ENCODE results near the gene SPDYE2.
"Not testable (repeated sequence)": the region's sequence is repeated elsewhere in the genome, so short reads cannot be mapped to it uniquely, and the experiment has no call there.

DNA sequence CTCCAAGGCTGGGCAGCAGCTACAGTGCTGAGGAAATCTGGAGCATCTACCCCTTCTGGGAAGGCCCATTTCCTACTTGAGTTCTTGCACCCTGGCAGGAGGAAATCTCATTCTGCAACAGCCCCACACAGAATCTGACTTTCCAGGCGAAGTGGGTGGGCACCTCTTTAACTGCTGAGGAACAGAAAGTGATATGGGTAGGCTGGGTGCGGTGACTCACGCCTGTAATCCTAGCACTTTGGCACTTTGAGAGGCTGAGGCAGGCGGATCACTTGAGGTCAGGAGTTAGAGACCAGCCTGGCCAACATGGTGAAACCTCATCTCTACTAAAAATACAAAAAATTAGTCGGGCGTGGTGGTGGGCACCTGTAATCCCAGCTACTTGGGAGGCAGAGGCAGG is 23.6 kb downstream of the SPDYE2 start:
- not testable (repeated sequence) for TF ChIP-seq ZNF677, YY1, ZBTB48 (tag by site-specific recombination; IDR thresholded peaks at IDR 0.05)
- TF ChIP-seq, protein P1, sequence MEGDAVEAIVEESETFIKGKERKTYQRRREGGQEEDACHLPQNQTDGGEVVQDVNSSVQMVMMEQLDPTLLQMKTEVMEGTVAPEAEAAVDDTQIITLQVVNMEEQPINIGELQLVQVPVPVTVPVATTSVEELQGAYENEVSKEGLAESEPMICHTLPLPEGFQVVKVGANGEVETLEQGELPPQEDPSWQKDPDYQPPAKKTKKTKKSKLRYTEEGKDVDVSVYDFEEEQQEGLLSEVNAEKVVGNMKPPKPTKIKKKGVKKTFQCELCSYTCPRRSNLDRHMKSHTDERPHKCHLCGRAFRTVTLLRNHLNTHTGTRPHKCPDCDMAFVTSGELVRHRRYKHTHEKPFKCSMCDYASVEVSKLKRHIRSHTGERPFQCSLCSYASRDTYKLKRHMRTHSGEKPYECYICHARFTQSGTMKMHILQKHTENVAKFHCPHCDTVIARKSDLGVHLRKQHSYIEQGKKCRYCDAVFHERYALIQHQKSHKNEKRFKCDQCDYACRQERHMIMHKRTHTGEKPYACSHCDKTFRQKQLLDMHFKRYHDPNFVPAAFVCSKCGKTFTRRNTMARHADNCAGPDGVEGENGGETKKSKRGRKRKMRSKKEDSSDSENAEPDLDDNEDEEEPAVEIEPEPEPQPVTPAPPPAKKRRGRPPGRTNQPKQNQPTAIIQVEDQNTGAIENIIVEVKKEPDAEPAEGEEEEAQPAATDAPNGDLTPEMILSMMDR (tag by site-specific recombination; IDR thresholded peaks at IDR 0.05): not testable (repeated sequence)
- TF ChIP-seq, protein P2, sequence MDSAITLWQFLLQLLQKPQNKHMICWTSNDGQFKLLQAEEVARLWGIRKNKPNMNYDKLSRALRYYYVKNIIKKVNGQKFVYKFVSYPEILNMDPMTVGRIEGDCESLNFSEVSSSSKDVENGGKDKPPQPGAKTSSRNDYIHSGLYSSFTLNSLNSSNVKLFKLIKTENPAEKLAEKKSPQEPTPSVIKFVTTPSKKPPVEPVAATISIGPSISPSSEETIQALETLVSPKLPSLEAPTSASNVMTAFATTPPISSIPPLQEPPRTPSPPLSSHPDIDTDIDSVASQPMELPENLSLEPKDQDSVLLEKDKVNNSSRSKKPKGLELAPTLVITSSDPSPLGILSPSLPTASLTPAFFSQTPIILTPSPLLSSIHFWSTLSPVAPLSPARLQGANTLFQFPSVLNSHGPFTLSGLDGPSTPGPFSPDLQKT (IDR thresholded peaks at IDR 0.05; ENCODE audit: borderline replicate concordance, low read depth, low read length): not testable (repeated sequence)
